Memory B cell (primary cell): ENCODE results near the gene PKD2L1.

Experiments
- ATAC-seq: fragments of 150-1000 bp; cut with Tn5 transposase; 2 replicates; pipeline ENCODE4 v1.10.0; 2021; ENCODE audit warnings: low read depth, mild to moderate bottlenecking, moderate library complexity
- DNase-seq, 2 donors: peaks; one replicate each; pipeline ENCODE4 v3.0.0; 2022; ENCODE audit warnings: low spot score in 2 of 2
- H3K27ac Mint-ChIP-seq: one replicate; pipeline ENCODE4 v1.8.0; 2022; ENCODE audit warnings: mild to moderate bottlenecking, moderate library complexity, mixed read lengths
- H3K27me3 Mint-ChIP-seq: one replicate; pipeline ENCODE4 v1.8.0; 2022; ENCODE audit warnings: mixed read lengths
- H3K36me3 Mint-ChIP-seq: one replicate; pipeline ENCODE4 v1.8.0; 2022; ENCODE audit warnings: mild to moderate bottlenecking, mixed read lengths
- H3K4me1 Mint-ChIP-seq: one replicate; pipeline ENCODE4 v1.8.0; 2022; ENCODE audit warnings: mixed read lengths
- H3K4me3 Mint-ChIP-seq: one replicate; pipeline ENCODE4 v1.8.0; 2022; ENCODE audit warnings: mild to moderate bottlenecking, moderate library complexity, mixed read lengths
- H3K9me3 Mint-ChIP-seq: one replicate; pipeline ENCODE4 v1.8.0; 2022; ENCODE audit warnings: mixed read lengths

The PKD2L1 gene

GRCh38 chr10:100253041-100253440 is 77.0 kb downstream of the PKD2L1 start:
- Mint-ChIP-seq H3K4me3 (no peak overlapping the region), H3K9me3 (no peaks in the 10 kb centered on the region), H3K36me3 (peaks cover 30% of the 10 kb centered on the region), H3K27ac (no peak overlapping the region), H3K27me3 (no peaks in the 10 kb centered on the region), H3K4me1 (no peaks in the 10 kb centered on the region)
- no peak for ATAC-seq
- DNase-seq: no peak

- Mint-ChIP-seq H3K27ac (no peak overlapping the region), H3K27me3 (no peaks in the 10 kb centered on the region), H3K9me3 (no peaks in the 10 kb centered on the region), H3K36me3 (peaks cover 17% of the 10 kb centered on the region), H3K4me1 (no peaks in the 10 kb centered on the region), H3K4me3 (no peak overlapping the region)
- ATAC-seq (no peak), DNase-seq (no peak)
These were observed 81.2 kb downstream of the PKD2L1 start for GRCh38 chr10:100248820-100249219.

GRCh38 chr10:100245484-100246220 is 84.4 kb downstream of the PKD2L1 start:
- Mint-ChIP-seq H3K27me3 (no peaks in the 10 kb centered on the region), H3K4me3 (no peak overlapping the region), H3K4me1 (no peaks in the 10 kb centered on the region), H3K27ac (no peak overlapping the region), H3K9me3 (no peaks in the 10 kb centered on the region), H3K36me3 (peaks cover 23% of the 10 kb centered on the region)
- ATAC-seq: no peak
- no peak for DNase-seq

GRCh38 chr10:100239851-100240250 is 90.2 kb downstream of the PKD2L1 start:
- no peaks in the 10 kb centered on the region for H3K4me1 Mint-ChIP-seq
- peaks cover 30% of the 10 kb centered on the region for H3K36me3 Mint-ChIP-seq
- ATAC-seq (no peak), DNase-seq (no peak)
- no peak overlapping the region for H3K27ac Mint-ChIP-seq
- H3K4me3 Mint-ChIP-seq: no peak overlapping the region
- H3K27me3 Mint-ChIP-seq: no peaks in the 10 kb centered on the region
- no peaks in the 10 kb centered on the region for H3K9me3 Mint-ChIP-seq

GRCh38 chr10:100238429-100238828 is 91.6 kb downstream of the PKD2L1 start:
- H3K4me3 Mint-ChIP-seq: no peak overlapping the region
- H3K27me3 Mint-ChIP-seq: no peaks in the 10 kb centered on the region
- peaks cover 34% of the 10 kb centered on the region for H3K36me3 Mint-ChIP-seq
- H3K9me3 Mint-ChIP-seq: no peaks in the 10 kb centered on the region
- no peak overlapping the region for H3K27ac Mint-ChIP-seq
- ATAC-seq (no peak), DNase-seq (no peak)
- H3K4me1 Mint-ChIP-seq: no peaks in the 10 kb centered on the region
